Activated naive CD8-positive, alpha-beta T cell (primary cell): ENCODE data around the gene GREM2.

ENCODE experiments used
- H3K27ac Mint-ChIP-seq: one replicate; pipeline ENCODE4 v1.8.0; 2021; ENCODE audit warnings: mixed read lengths
- H3K27me3 Mint-ChIP-seq: one replicate; pipeline ENCODE4 v1.8.0; 2021; ENCODE audit warnings: mixed read lengths
- H3K36me3 Mint-ChIP-seq: one replicate; pipeline ENCODE4 v1.8.0; 2021; ENCODE audit warnings: mixed read lengths
- H3K4me1 Mint-ChIP-seq: one replicate; pipeline ENCODE4 v1.8.0; 2021; ENCODE audit warnings: low read depth, mixed read lengths
- H3K4me3 Mint-ChIP-seq: one replicate; pipeline ENCODE4 v1.8.0; 2021; ENCODE audit warnings: mild to moderate bottlenecking, mixed read lengths
- H3K9me3 Mint-ChIP-seq: one replicate; pipeline ENCODE4 v1.8.0; 2021; ENCODE audit warnings: low read depth, mixed read lengths

GREM2 gene

GRCh38 chr1:240611619-240612480, at the start of gene GREM2:
Gene GREM2, minus strand, starts transcription at chr1:240612155. Its CDS starts 118,680 bp downstream, at chr1:240493475.
- peak within 1 kb of the TSS; percentile 79 for H3K4me3 Mint-ChIP-seq
- peaks cover 32% of the 10 kb centered on the region for H3K4me1 Mint-ChIP-seq
- H3K36me3 Mint-ChIP-seq: no peaks in the 10 kb centered on the region
- H3K27ac Mint-ChIP-seq: no peak within 1 kb of the TSS
- H3K27me3 Mint-ChIP-seq: peaks cover 27% of the 10 kb centered on the region
- no peaks in the 10 kb centered on the region for H3K9me3 Mint-ChIP-seq

GRCh38 chr1:240658312-240658960, 46.5 kb upstream of the GREM2 start:
- peaks cover 3% of the 10 kb centered on the region for H3K27me3 Mint-ChIP-seq
- H3K27ac Mint-ChIP-seq: no peak overlapping the region
- H3K9me3 Mint-ChIP-seq: no peaks in the 10 kb centered on the region
- H3K4me3 Mint-ChIP-seq: no peak overlapping the region
- H3K36me3 Mint-ChIP-seq: no peaks in the 10 kb centered on the region
- H3K4me1 Mint-ChIP-seq: no peaks in the 10 kb centered on the region

- Mint-ChIP-seq H3K27ac (no peak overlapping the region), H3K9me3 (no peaks in the 10 kb centered on the region), H3K4me1 (no peaks in the 10 kb centered on the region), H3K27me3 (peaks cover 3% of the 10 kb centered on the region), H3K4me3 (no peak overlapping the region), H3K36me3 (no peaks in the 10 kb centered on the region)
Measured at GRCh38 chr1:240656531-240656930, 44.6 kb upstream of the GREM2 start.

- Mint-ChIP-seq H3K9me3 (no peaks in the 10 kb centered on the region), H3K27me3 (no peaks in the 10 kb centered on the region), H3K36me3 (no peaks in the 10 kb centered on the region), H3K4me1 (no peaks in the 10 kb centered on the region), H3K27ac (no peak overlapping the region), H3K4me3 (no peak overlapping the region)
Measured at GRCh38 chr1:240652961-240653409, 41.0 kb upstream of the GREM2 start.

- Mint-ChIP-seq H3K4me3 (no peak overlapping the region), H3K4me1 (no peaks in the 10 kb centered on the region), H3K36me3 (no peaks in the 10 kb centered on the region), H3K9me3 (no peaks in the 10 kb centered on the region), H3K27ac (no peak overlapping the region), H3K27me3 (no peaks in the 10 kb centered on the region)
Measured at GRCh38 chr1:240652549-240652948, 40.6 kb upstream of the GREM2 start.

GRCh38 chr1:240650877-240651276, 38.9 kb upstream of the GREM2 start:
- Mint-ChIP-seq H3K27me3 (no peaks in the 10 kb centered on the region), H3K9me3 (no peaks in the 10 kb centered on the region), H3K4me1 (no peaks in the 10 kb centered on the region), H3K27ac (no peak overlapping the region), H3K36me3 (no peaks in the 10 kb centered on the region), H3K4me3 (no peak overlapping the region)

- Mint-ChIP-seq H3K27ac (no peak overlapping the region), H3K4me3 (no peak overlapping the region), H3K27me3 (no peaks in the 10 kb centered on the region), H3K36me3 (no peaks in the 10 kb centered on the region), H3K4me1 (no peaks in the 10 kb centered on the region), H3K9me3 (no peaks in the 10 kb centered on the region)
Measured at GRCh38 chr1:240649733-240650721, 38.1 kb upstream of the GREM2 start.

GRCh38 chr1:240646571-240647240, 34.8 kb upstream of the GREM2 start:
- H3K27ac Mint-ChIP-seq: no peak overlapping the region
- no peaks in the 10 kb centered on the region for H3K9me3 Mint-ChIP-seq
- no peak overlapping the region for H3K4me3 Mint-ChIP-seq
- no peaks in the 10 kb centered on the region for H3K36me3 Mint-ChIP-seq
- no peaks in the 10 kb centered on the region for H3K27me3 Mint-ChIP-seq
- no peaks in the 10 kb centered on the region for H3K4me1 Mint-ChIP-seq

GRCh38 chr1:240644732-240645131, 32.8 kb upstream of the GREM2 start:
- no peaks in the 10 kb centered on the region for H3K27me3 Mint-ChIP-seq
- no peak overlapping the region for H3K27ac Mint-ChIP-seq
- H3K9me3 Mint-ChIP-seq: no peaks in the 10 kb centered on the region
- H3K4me3 Mint-ChIP-seq: no peak overlapping the region
- no peaks in the 10 kb centered on the region for H3K36me3 Mint-ChIP-seq
- no peaks in the 10 kb centered on the region for H3K4me1 Mint-ChIP-seq

GRCh38 chr1:240635466-240636256, 23.7 kb upstream of the GREM2 start:
- no peaks in the 10 kb centered on the region for H3K36me3 Mint-ChIP-seq
- peaks cover 1% of the 10 kb centered on the region for H3K27me3 Mint-ChIP-seq
- no peak overlapping the region for H3K27ac Mint-ChIP-seq
- no peak overlapping the region for H3K4me3 Mint-ChIP-seq
- no peaks in the 10 kb centered on the region for H3K9me3 Mint-ChIP-seq
- H3K4me1 Mint-ChIP-seq: no peaks in the 10 kb centered on the region

- H3K9me3 Mint-ChIP-seq: no peaks in the 10 kb centered on the region
- no peak overlapping the region for H3K27ac Mint-ChIP-seq
- peaks cover 1% of the 10 kb centered on the region for H3K27me3 Mint-ChIP-seq
- no peaks in the 10 kb centered on the region for H3K4me1 Mint-ChIP-seq
- H3K4me3 Mint-ChIP-seq: no peak overlapping the region
- no peaks in the 10 kb centered on the region for H3K36me3 Mint-ChIP-seq
Measured at GRCh38 chr1:240630409-240630808, 18.5 kb upstream of the GREM2 start.

- H3K9me3 Mint-ChIP-seq: no peaks in the 10 kb centered on the region
- peaks cover 1% of the 10 kb centered on the region for H3K27me3 Mint-ChIP-seq
- H3K4me3 Mint-ChIP-seq: no peak overlapping the region
- H3K27ac Mint-ChIP-seq: no peak overlapping the region
- H3K4me1 Mint-ChIP-seq: no peaks in the 10 kb centered on the region
- no peaks in the 10 kb centered on the region for H3K36me3 Mint-ChIP-seq
Measured at GRCh38 chr1:240621249-240621648, 9.3 kb upstream of the GREM2 start.

- Mint-ChIP-seq H3K9me3 (no peaks in the 10 kb centered on the region), H3K4me3 (no peak overlapping the region), H3K27me3 (no peaks in the 10 kb centered on the region), H3K36me3 (no peaks in the 10 kb centered on the region), H3K27ac (no peak overlapping the region), H3K4me1 (no peaks in the 10 kb centered on the region)
Measured at GRCh38 chr1:240619906-240620621, 8.1 kb upstream of the GREM2 start.
